ENCODE measurements around the gene PIH1D2. TPM values are rescaled to one million over a fixed set of nuclear protein-coding genes. Genes with fewer than 3 reads are reported as not detected.

Gene PIH1D2
- total RNA-seq, 1 experiment from 2014 or later, result 4.8 TPM

DNA sequence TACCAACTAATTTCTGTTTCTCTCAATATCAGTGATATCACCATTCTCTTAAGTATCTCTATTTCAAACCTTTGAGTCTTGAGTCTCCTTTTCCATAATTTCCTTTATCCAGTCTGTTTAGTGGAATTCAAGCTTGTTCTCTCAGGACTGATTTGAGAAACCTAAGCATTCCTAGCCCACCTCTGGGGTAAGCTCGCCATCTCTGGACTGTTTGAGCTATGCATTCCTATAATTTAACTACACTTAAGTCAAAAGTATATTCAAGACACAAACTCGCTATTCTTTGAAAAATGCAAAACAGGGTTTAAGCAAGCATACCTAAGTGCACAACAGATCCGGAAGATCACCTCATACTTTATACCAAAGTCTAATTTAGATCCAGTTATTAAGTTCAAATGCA lies 50.7 kb downstream of the PIH1D2 start:
- Histone ChIP-seq H2AFZ (no peak overlapping the region), H3K27ac (no peak overlapping the region), H3K9me2 (ENCODE audit: insufficient read depth) (no peaks in the 10 kb centered on the region), H4K20me1 (ENCODE audit: insufficient read depth) (no peaks in the 10 kb centered on the region), H3K9me3 (ENCODE audit: insufficient read depth, low read depth) (no peaks in the 10 kb centered on the region), H3K36me3 (ENCODE audit: low read depth) (peaks cover 3% of the 10 kb centered on the region), H3K27me3 (ENCODE audit: insufficient read depth, low read depth) (no peaks in the 10 kb centered on the region), H3K4me1 (replicated peaks; ENCODE audit: insufficient read depth) (peaks cover 14% of the 10 kb centered on the region), H3F3A (ENCODE audit: insufficient read depth, low read depth) (peaks cover 9% of the 10 kb centered on the region), H3K4me2 (peak overlapping the region; percentile 97; the same call in 1 of the 2 replicates), H3K4me3 (no peak overlapping the region), H3K79me2 (ENCODE audit: low read depth) (peaks cover 12% of the 10 kb centered on the region)
- BruUV-seq (replicated peaks), result no TSS peak
- ChIA-PET POLR2A (ENCODE audit: unreplicated experiment) (interaction anchor here (0.6 kb wide), 1 partner anchor 1642 kb away, joined by 5 read pairs; no protein-coding TSS in a partner anchor), CTCF (no interaction called here)
- TF ChIP-seq EZH2 (IDR thresholded peaks at IDR 0.05; ENCODE audit: low read depth) (no peak), CTCF (conservative IDR thresholded peaks at IDR 0.05) (no peak)
- intact Hi-C loops (cut with micrococcal nuclease; ENCODE audit: unreplicated experiment), result no loop called here
- no peak for DNase-seq

GRCh38 chr11:112019066-112019465 lies 54.8 kb downstream of the PIH1D2 start:
- Histone ChIP-seq H3K27me3 (ENCODE audit: insufficient read depth, low read depth) (no peaks in the 10 kb centered on the region), H2AFZ (no peak overlapping the region), H3K4me1 (replicated peaks; ENCODE audit: insufficient read depth) (peaks cover 26% of the 10 kb centered on the region), H3K36me3 (ENCODE audit: low read depth) (no peaks in the 10 kb centered on the region), H3F3A (ENCODE audit: insufficient read depth, low read depth) (peaks cover 8% of the 10 kb centered on the region; the same call in 1 of the 2 replicates), H3K79me2 (ENCODE audit: low read depth) (peaks cover 3% of the 10 kb centered on the region; the same call in 1 of the 2 replicates), H4K20me1 (ENCODE audit: insufficient read depth) (no peaks in the 10 kb centered on the region), H3K9me2 (ENCODE audit: insufficient read depth) (no peaks in the 10 kb centered on the region), H3K9me3 (ENCODE audit: insufficient read depth, low read depth) (no peaks in the 10 kb centered on the region), H3K4me3 (no peak overlapping the region), H3K4me2 (no peak overlapping the region), H3K27ac (no peak overlapping the region)
- ChIA-PET POLR2A (ENCODE audit: unreplicated experiment) (no interaction called here), CTCF (no interaction called here)
- BruUV-seq (replicated peaks), result no TSS peak
- intact Hi-C loops (cut with micrococcal nuclease; ENCODE audit: unreplicated experiment), result no loop called here
- TF ChIP-seq EZH2 (IDR thresholded peaks at IDR 0.05; ENCODE audit: low read depth) (no peak), CTCF (conservative IDR thresholded peaks at IDR 0.05) (no peak)
- DNase-seq, result no peak

Other genes starting within 250 kb of the PIH1D2 start
- gene ALG9, start 202.4 kb downstream of the PIH1D2 start, total RNA-seq (2021), result 19.1 and 27.8 TPM in 2 replicates
- gene FDXACB1, start 194.9 kb downstream of the PIH1D2 start, total RNA-seq (2021), result 2.1 and 2.2 TPM in 2 replicates
- 27.4 and 46.8 TPM in 2 replicates for gene CFAP68, start 194.5 kb downstream of the PIH1D2 start, total RNA-seq (2021)
- gene CRYAB, start 162.2 kb downstream of the PIH1D2 start, total RNA-seq (2021), result not detected in 2 replicates
- 0.28 and 0.80 TPM in 2 replicates for gene HSPB2, start 161.3 kb downstream of the PIH1D2 start, total RNA-seq (2021)
- 2.9 and 6.4 TPM in 2 replicates for gene C11orf52, start 155.1 kb downstream of the PIH1D2 start, total RNA-seq (2021)
- 4.4 and 4.9 TPM in 2 replicates for gene DIXDC1, start 136.7 kb downstream of the PIH1D2 start, total RNA-seq (2021)
- gene DLAT, start 48.6 kb downstream of the PIH1D2 start, total RNA-seq (2021), result 27.8 and 44.9 TPM in 2 replicates
- gene NKAPD1, start 282 bp upstream of the PIH1D2 start, total RNA-seq (2021), result 16.5 and 17.6 TPM in 2 replicates
- gene TIMM8B, start 12.7 kb upstream of the PIH1D2 start, total RNA-seq (2021), result 42.4 and 44.3 TPM in 2 replicates
- gene SDHD, start 12.9 kb upstream of the PIH1D2 start, total RNA-seq (2021), result 99.5 and 122 TPM in 2 replicates
- gene IL18, start 90.1 kb upstream of the PIH1D2 start, total RNA-seq (2021), result 42.8 and 59.1 TPM in 2 replicates
- not detected in 2 replicates for gene TEX12, start 93.4 kb upstream of the PIH1D2 start, total RNA-seq (2021)
- 3.0 and 3.3 TPM in 2 replicates for gene BCO2, start 101.5 kb upstream of the PIH1D2 start, total RNA-seq (2021)
- gene PTS, start 152.4 kb upstream of the PIH1D2 start, total RNA-seq (2021), result 37.6 and 43.0 TPM in 2 replicates
- not detected in 2 replicates for gene PLET1, start 186.8 kb upstream of the PIH1D2 start, total RNA-seq (2021)

All from PC-9 (cell line).